ENCODE data around the gene FCGR3A. TPM values are rescaled to one million over a fixed set of nuclear protein-coding genes. Genes with fewer than 3 reads are reported as not detected.

Gene FCGR3A
- total and polyA plus RNA-seq, 2 of the 8 experiments (the other 6 are each of a cell fraction or from before 2014, with no cell fraction given) = not detected

DNA sequence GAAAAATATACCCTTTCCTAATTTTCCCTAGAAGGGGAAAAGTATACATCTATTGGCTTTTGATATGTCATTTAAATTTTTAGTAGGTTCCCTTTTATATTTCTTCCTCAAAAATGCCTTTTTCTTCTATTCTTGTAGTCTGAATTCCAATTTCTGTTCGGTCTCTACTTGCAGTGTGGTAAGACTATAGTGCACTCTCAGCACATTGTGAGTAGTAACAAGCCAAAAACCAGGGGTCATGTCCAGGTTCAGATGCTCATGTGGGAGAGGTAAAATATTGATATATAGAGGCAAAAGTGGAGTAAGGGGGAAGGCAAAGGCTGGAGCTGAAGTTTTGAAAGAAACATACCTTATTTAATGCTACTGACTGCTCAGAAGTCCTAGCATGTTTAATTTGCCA lies 48.4 kb downstream of the FCGR3A start:
- Histone ChIP-seq H4K5ac (ENCODE audit: insufficient read length, low read depth, low read length) (no peak overlapping the region), H4K20me1 (replicated peaks in 1 of 2; ENCODE audit: control insufficient read depth in 1 of 2, insufficient read depth in 2 of 2, low read length in 2 of 2) (no peaks in the 10 kb centered on the region), H4K8ac (ENCODE audit: extremely low read depth, insufficient read depth, low read length) (no peak overlapping the region), H3K27me3 (replicated peaks in 1 of 4; ENCODE audit: control insufficient read depth in 3 of 4, extremely low read depth in 1 of 4, insufficient read depth in 3 of 4, low read length in 3 of 4) (no peaks in the 10 kb centered on the region; a peak in 1 of 7 replicates), H3K23me2 (ENCODE audit: low read depth, low read length) (no peaks in the 10 kb centered on the region), H3K79me1 (ENCODE audit: low read depth, low read length) (no peaks in the 10 kb centered on the region), H3K4me3 (ENCODE audit: extremely low read depth in 1 of 4, insufficient read depth in 2 of 4, low read depth in 3 of 4, low read length in 4 of 4) (no peak overlapping the region), H2BK15ac (ENCODE audit: low read length) (no peak overlapping the region), H3K9me3 (ENCODE audit: insufficient read depth in 2 of 2, low read depth in 1 of 2, low read length in 1 of 2) (no peaks in the 10 kb centered on the region), H3K23ac (ENCODE audit: insufficient read length) (no peak overlapping the region), H3K56ac (replicated peaks; ENCODE audit: insufficient read length, low read depth, low read length) (no peak overlapping the region), H2BK20ac (ENCODE audit: low read length) (no peak overlapping the region), H3K36me3 (ENCODE audit: control insufficient read depth in 2 of 4, insufficient read depth in 4 of 4, low read length in 3 of 4) (no peaks in the 10 kb centered on the region), H3K4ac (replicated peaks; ENCODE audit: insufficient read length, low read depth, low read length) (no peak overlapping the region), H2BK5ac (ENCODE audit: low read depth, low read length) (no peak overlapping the region), H3K79me2 (ENCODE audit: control insufficient read depth in 1 of 2, insufficient read depth in 2 of 2, low read length in 2 of 2) (no peaks in the 10 kb centered on the region), H3K14ac (ENCODE audit: insufficient read length) (no peak overlapping the region), H2BK12ac (ENCODE audit: low read depth, low read length) (no peak overlapping the region), H2BK120ac (replicated peaks; ENCODE audit: low read depth, low read length) (no peak overlapping the region), H2AK5ac (ENCODE audit: low read depth, low read length) (no peak overlapping the region), H3K18ac (ENCODE audit: extremely low read depth, low read length) (no peak overlapping the region), H3K4me2 (ENCODE audit: insufficient read depth in 1 of 2, low read depth in 2 of 2, low read length in 2 of 2) (no peak overlapping the region), H3K27ac (ENCODE audit: low read depth, low read length) (no peak overlapping the region), H3K4me1 (replicated peaks in 1 of 4; ENCODE audit: control insufficient read depth in 3 of 4, insufficient read depth in 4 of 4, low read length in 3 of 4) (peaks cover 0 to 2% (median 0%) of the 10 kb centered on the region in 4 experiments; a peak in 3 of 7 replicates), H4K91ac (replicated peaks; ENCODE audit: insufficient read length, low read length) (no peak overlapping the region), H3K9ac (replicated peaks in 1 of 4; ENCODE audit: extremely low read depth in 1 of 4, low read depth in 3 of 4, low read length in 3 of 4) (no peak overlapping the region), H2AFZ (ENCODE audit: low read length) (no peak overlapping the region)
- no peak for FAIRE-seq
- ChIA-PET POLR2A (ENCODE audit: partially characterized antibody) (no interaction called here), CTCF (ENCODE audit: partially characterized antibody) (no interaction called here)
- no peak for DNase-seq (ENCODE audit: low read depth in 1 of 2, low spot score in 2 of 2)
- WGBS, 2 experiments (ENCODE audit: extremely low coverage in 1 of 2, insufficient coverage in 1 of 2, insufficient read length in 1 of 2, insufficient replicate concordance in 2 of 2, low coverage in 1 of 2, low lambda C conversion rate in 2 of 2, missing lambda C conversion rate in 1 of 2) = 89% methylated on average over 1 of the region's 1 CpG; no CpG with 5 or more reads in 1 of the 2 experiments
- TF ChIP-seq POU5F1 (IDR thresholded peaks at IDR 0.05; ENCODE audit: low read depth, low read length) (no peak), PHF8 (conservative IDR thresholded peaks at IDR 0.05; ENCODE audit: low read depth, low read length) (no peak), HDAC6 (IDR thresholded peaks at IDR 0.05; ENCODE audit: low read depth, low read length) (no peak), CREB1 (IDR thresholded peaks at IDR 0.05) (no peak), RXRA (IDR thresholded peaks at IDR 0.05; ENCODE audit: insufficient read depth, low read depth, low read length) (no peak), JUN (IDR thresholded peaks at IDR 0.05; ENCODE audit: low read depth, low read length) (no peak), POLR2AphosphoS5 (IDR thresholded peaks at IDR 0.05; ENCODE audit: low read depth, low read length) (no peak), EP300 (IDR thresholded peaks at IDR 0.05; ENCODE audit: borderline replicate concordance in 1 of 2, low read depth in 2 of 2, low read length in 2 of 2) (no peak), YY1 (IDR thresholded peaks at IDR 0.05; ENCODE audit: low read depth, low read length) (no peak), JUND (IDR thresholded peaks at IDR 0.05; ENCODE audit: low read length) (no peak), CBX8 (IDR thresholded peaks at IDR 0.05; ENCODE audit: borderline replicate concordance, low read depth, low read length) (no peak), SRF (IDR thresholded peaks at IDR 0.05; ENCODE audit: low read depth, low read length) (no peak), GTF2F1 (IDR thresholded peaks at IDR 0.05; ENCODE audit: borderline replicate concordance, low read depth, low read length) (no peak), SIN3A (conservative IDR thresholded peaks at IDR 0.05 in 1 of 2, IDR thresholded peaks at IDR 0.05 in 1 of 2; ENCODE audit: low read depth in 1 of 2, low read length in 2 of 2) (no peak), SP4 (IDR thresholded peaks at IDR 0.05; ENCODE audit: low read length) (no peak)
- TF ChIP-seq, protein P1, sequence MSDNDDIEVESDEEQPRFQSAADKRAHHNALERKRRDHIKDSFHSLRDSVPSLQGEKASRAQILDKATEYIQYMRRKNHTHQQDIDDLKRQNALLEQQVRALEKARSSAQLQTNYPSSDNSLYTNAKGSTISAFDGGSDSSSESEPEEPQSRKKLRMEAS (IDR thresholded peaks at IDR 0.05) = no peak

Data from H1 (cell line).